ENCODE results near the gene THSD7A.

THSD7A gene

DNA sequence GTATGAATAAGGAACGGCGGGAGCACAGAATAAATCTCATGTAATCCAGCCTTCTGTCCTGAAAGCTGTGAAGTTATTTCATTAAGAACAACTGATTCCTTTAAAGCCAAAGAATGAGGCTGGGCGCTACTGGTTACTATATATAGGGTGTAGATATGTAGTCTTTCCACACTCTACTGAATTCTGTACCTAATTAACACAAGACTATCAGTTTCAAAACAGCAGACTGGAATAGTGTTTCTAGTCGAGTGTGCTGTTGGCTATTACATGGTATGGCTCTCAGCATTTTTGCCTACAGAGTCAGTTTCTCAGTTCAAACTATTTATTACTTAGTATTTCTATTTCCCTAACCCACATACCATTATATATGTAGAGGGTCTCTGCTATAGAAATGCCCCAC lies 163.3 kb downstream of the THSD7A start:
- no peaks in the 10 kb centered on the region for H3K36me3 ChIP-seq (ENCODE audit: control insufficient read depth in 2 of 2, insufficient read depth in 2 of 2, low read length in 2 of 2)
- H3K9me3 ChIP-seq (ENCODE audit: control insufficient read depth in 2 of 2, low read length in 2 of 2): no peaks in the 10 kb centered on the region
- H3K4me1 ChIP-seq (ENCODE audit: control insufficient read depth, insufficient read depth, low read length): no peaks in the 10 kb centered on the region
- H3K4me3 ChIP-seq (ENCODE audit: low read length in 2 of 2): no peak overlapping the region
- H3K27ac ChIP-seq (ENCODE audit: low read length): no peak overlapping the region
- no peak overlapping the region for H3K9ac ChIP-seq (ENCODE audit: low read length in 2 of 2)
- no peaks in the 10 kb centered on the region for H3K27me3 ChIP-seq (ENCODE audit: control insufficient read depth in 1 of 2, insufficient read depth in 2 of 2, low read length in 2 of 2)

DNA sequence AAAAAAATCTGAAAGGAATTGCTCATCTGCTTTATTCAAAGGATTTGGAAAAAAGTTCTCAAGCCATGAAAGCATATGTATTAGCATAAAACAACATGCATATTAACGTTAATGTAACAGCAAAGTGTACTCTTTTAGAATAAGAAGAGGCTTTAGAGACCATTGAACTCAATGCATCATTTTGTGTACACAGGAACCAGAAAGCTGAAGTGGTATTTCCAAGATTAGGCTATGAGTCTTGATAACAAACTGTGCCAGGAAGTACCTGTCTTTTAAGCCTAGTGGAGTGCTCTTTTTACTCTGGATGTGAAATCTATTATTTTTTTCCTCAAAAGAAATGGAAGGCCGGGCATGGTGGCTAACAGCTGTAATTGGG lies 164.2 kb downstream of the THSD7A start:
- Histone ChIP-seq H3K4me1 (ENCODE audit: control insufficient read depth, insufficient read depth, low read length) (no peaks in the 10 kb centered on the region), H3K36me3 (ENCODE audit: control insufficient read depth in 2 of 2, insufficient read depth in 2 of 2, low read length in 2 of 2) (no peaks in the 10 kb centered on the region), H3K27me3 (ENCODE audit: control insufficient read depth in 1 of 2, insufficient read depth in 2 of 2, low read length in 2 of 2) (no peaks in the 10 kb centered on the region), H3K9ac (ENCODE audit: low read length in 2 of 2) (no peak overlapping the region), H3K9me3 (ENCODE audit: control insufficient read depth in 2 of 2, low read length in 2 of 2) (no peaks in the 10 kb centered on the region), H3K4me3 (ENCODE audit: low read length in 2 of 2) (no peak overlapping the region), H3K27ac (ENCODE audit: low read length) (no peak overlapping the region)

GRCh38 chr7:11667071-11667809 lies 164.8 kb downstream of the THSD7A start:
- H3K4me3 ChIP-seq (ENCODE audit: low read length in 2 of 2): no peak overlapping the region
- H3K4me1 ChIP-seq (ENCODE audit: control insufficient read depth, insufficient read depth, low read length): no peaks in the 10 kb centered on the region
- H3K9ac ChIP-seq (ENCODE audit: low read length in 2 of 2): no peak overlapping the region
- no peaks in the 10 kb centered on the region for H3K27me3 ChIP-seq (ENCODE audit: control insufficient read depth in 1 of 2, insufficient read depth in 2 of 2, low read length in 2 of 2)
- no peak overlapping the region for H3K27ac ChIP-seq (ENCODE audit: low read length)
- no peaks in the 10 kb centered on the region for H3K9me3 ChIP-seq (ENCODE audit: control insufficient read depth in 2 of 2, low read length in 2 of 2)
- no peaks in the 10 kb centered on the region for H3K36me3 ChIP-seq (ENCODE audit: control insufficient read depth in 2 of 2, insufficient read depth in 2 of 2, low read length in 2 of 2)

DNA sequence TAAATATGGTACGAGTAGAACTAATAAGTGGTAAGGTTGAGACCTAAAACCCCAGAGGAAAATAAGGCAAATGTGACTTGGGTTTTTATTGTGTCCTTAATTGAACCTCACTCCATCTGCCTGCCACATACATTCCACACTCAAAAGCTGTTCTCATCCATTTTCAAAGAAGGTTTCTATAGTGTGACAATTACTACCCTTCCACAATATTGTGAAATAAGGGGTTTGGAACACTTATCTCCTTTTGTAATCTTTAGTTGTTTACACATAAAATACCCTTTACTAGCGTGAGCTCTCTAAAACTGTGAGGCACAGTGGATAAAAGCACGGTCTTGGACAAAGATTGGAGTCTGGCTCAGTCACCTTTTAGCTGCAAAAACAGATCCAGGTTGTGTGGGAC lies 166.6 kb downstream of the THSD7A start:
- H3K27ac ChIP-seq (ENCODE audit: low read length): no peak overlapping the region
- H3K27me3 ChIP-seq (ENCODE audit: control insufficient read depth in 1 of 2, insufficient read depth in 2 of 2, low read length in 2 of 2): no peaks in the 10 kb centered on the region
- no peak overlapping the region for H3K9ac ChIP-seq (ENCODE audit: low read length in 2 of 2)
- H3K36me3 ChIP-seq (ENCODE audit: control insufficient read depth in 2 of 2, insufficient read depth in 2 of 2, low read length in 2 of 2): no peaks in the 10 kb centered on the region
- H3K4me3 ChIP-seq (ENCODE audit: low read length in 2 of 2): no peak overlapping the region
- H3K9me3 ChIP-seq (ENCODE audit: control insufficient read depth in 2 of 2, low read length in 2 of 2): no peaks in the 10 kb centered on the region
- H3K4me1 ChIP-seq (ENCODE audit: control insufficient read depth, insufficient read depth, low read length): no peaks in the 10 kb centered on the region

GRCh38 chr7:11655642-11656041 lies 176.4 kb downstream of the THSD7A start:
- Histone ChIP-seq H3K9me3 (ENCODE audit: control insufficient read depth in 2 of 2, low read length in 2 of 2) (no peaks in the 10 kb centered on the region), H3K27ac (ENCODE audit: low read length) (no peak overlapping the region)

DNA sequence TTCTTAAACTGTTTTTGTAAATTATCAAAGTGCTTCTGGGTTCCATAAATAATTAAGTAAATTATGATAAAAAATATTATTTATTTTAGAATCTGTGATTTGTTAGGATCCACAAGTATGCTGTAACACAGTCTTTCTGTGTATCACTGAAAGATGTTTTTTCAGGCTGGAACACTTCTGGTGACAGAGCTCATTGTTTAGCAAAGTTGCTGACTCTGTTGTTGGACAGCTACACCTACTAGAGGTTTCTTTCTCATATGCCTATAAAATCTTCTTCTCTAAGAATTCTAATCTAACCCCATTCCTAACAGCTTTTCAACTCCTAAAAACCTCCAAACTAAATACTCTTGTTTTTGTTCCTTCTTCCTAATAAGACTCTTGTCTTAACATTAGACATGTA lies 176.8 kb downstream of the THSD7A start:
- Histone ChIP-seq H3K9ac (ENCODE audit: low read length in 2 of 2) (no peak overlapping the region), H3K36me3 (ENCODE audit: control insufficient read depth in 2 of 2, insufficient read depth in 2 of 2, low read length in 2 of 2) (no peaks in the 10 kb centered on the region), H3K9me3 (ENCODE audit: control insufficient read depth in 2 of 2, low read length in 2 of 2) (no peaks in the 10 kb centered on the region), H3K4me1 (ENCODE audit: control insufficient read depth, insufficient read depth, low read length) (no peaks in the 10 kb centered on the region), H3K27ac (ENCODE audit: low read length) (no peak overlapping the region), H3K4me3 (ENCODE audit: low read length in 2 of 2) (no peak overlapping the region), H3K27me3 (ENCODE audit: control insufficient read depth in 1 of 2, insufficient read depth in 2 of 2, low read length in 2 of 2) (no peaks in the 10 kb centered on the region)

More at GRCh38 chr7:11655642-11656041, 176.4 kb downstream of the THSD7A start:
- no peaks in the 10 kb centered on the region for H3K4me1 ChIP-seq (ENCODE audit: control insufficient read depth, insufficient read depth, low read length)
- no peaks in the 10 kb centered on the region for H3K27me3 ChIP-seq (ENCODE audit: control insufficient read depth in 1 of 2, insufficient read depth in 2 of 2, low read length in 2 of 2)
- no peak overlapping the region for H3K9ac ChIP-seq (ENCODE audit: low read length in 2 of 2)
- no peak overlapping the region for H3K4me3 ChIP-seq (ENCODE audit: low read length in 2 of 2)
- no peaks in the 10 kb centered on the region for H3K36me3 ChIP-seq (ENCODE audit: control insufficient read depth in 2 of 2, insufficient read depth in 2 of 2, low read length in 2 of 2)

- no peaks in the 10 kb centered on the region for H3K27me3 ChIP-seq (ENCODE audit: control insufficient read depth in 1 of 2, insufficient read depth in 2 of 2, low read length in 2 of 2)
- no peak overlapping the region for H3K27ac ChIP-seq (ENCODE audit: low read length)
- H3K9ac ChIP-seq (ENCODE audit: low read length in 2 of 2): no peak overlapping the region
- no peaks in the 10 kb centered on the region for H3K4me1 ChIP-seq (ENCODE audit: control insufficient read depth, insufficient read depth, low read length)
- H3K4me3 ChIP-seq (ENCODE audit: low read length in 2 of 2): no peak overlapping the region
- no peaks in the 10 kb centered on the region for H3K9me3 ChIP-seq (ENCODE audit: control insufficient read depth in 2 of 2, low read length in 2 of 2)
- H3K36me3 ChIP-seq (ENCODE audit: control insufficient read depth in 2 of 2, insufficient read depth in 2 of 2, low read length in 2 of 2): no peaks in the 10 kb centered on the region
These were observed 181.5 kb downstream of the THSD7A start for GRCh38 chr7:11650500-11650899.

GRCh38 chr7:11650030-11650429 lies 182.0 kb downstream of the THSD7A start:
- no peaks in the 10 kb centered on the region for H3K4me1 ChIP-seq (ENCODE audit: control insufficient read depth, insufficient read depth, low read length)
- H3K36me3 ChIP-seq (ENCODE audit: control insufficient read depth in 2 of 2, insufficient read depth in 2 of 2, low read length in 2 of 2): no peaks in the 10 kb centered on the region
- H3K9me3 ChIP-seq (ENCODE audit: control insufficient read depth in 2 of 2, low read length in 2 of 2): no peaks in the 10 kb centered on the region

GRCh38 chr7:11648980-11649379 lies 183.0 kb downstream of the THSD7A start:
- Histone ChIP-seq H3K27me3 (ENCODE audit: control insufficient read depth in 1 of 2, insufficient read depth in 2 of 2, low read length in 2 of 2) (no peaks in the 10 kb centered on the region), H3K27ac (ENCODE audit: low read length) (no peak overlapping the region), H3K36me3 (ENCODE audit: control insufficient read depth in 2 of 2, insufficient read depth in 2 of 2, low read length in 2 of 2) (no peaks in the 10 kb centered on the region), H3K9ac (ENCODE audit: low read length in 2 of 2) (no peak overlapping the region), H3K4me1 (ENCODE audit: control insufficient read depth, insufficient read depth, low read length) (no peaks in the 10 kb centered on the region), H3K4me3 (ENCODE audit: low read length in 2 of 2) (no peak overlapping the region), H3K9me3 (ENCODE audit: control insufficient read depth in 2 of 2, low read length in 2 of 2) (no peaks in the 10 kb centered on the region)

More at GRCh38 chr7:11650030-11650429, 182.0 kb downstream of the THSD7A start:
- no peak overlapping the region for H3K4me3 ChIP-seq (ENCODE audit: low read length in 2 of 2)
- no peak overlapping the region for H3K9ac ChIP-seq (ENCODE audit: low read length in 2 of 2)
- H3K27me3 ChIP-seq (ENCODE audit: control insufficient read depth in 1 of 2, insufficient read depth in 2 of 2, low read length in 2 of 2): no peaks in the 10 kb centered on the region
- no peak overlapping the region for H3K27ac ChIP-seq (ENCODE audit: low read length)

DNA sequence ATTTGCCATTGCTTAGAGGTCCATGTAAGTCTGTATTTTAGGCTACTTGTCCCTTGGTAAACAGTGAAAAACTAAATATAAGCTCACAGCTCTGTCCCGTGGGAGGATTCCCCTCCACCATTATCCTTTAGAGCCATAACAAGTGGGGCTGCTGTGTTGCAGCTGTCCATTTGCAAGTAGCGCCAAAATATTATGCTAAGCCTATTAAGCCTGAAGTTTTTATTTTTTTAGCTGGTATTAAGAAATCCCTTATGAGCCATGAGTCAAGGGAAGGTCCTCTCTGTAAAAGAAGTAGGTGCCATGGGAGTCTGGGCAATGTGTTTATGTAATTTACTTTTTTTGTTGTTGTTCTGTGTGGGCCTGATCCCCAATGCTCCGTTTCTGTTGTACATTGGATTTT lies 183.9 kb downstream of the THSD7A start:
- no peaks in the 10 kb centered on the region for H3K27me3 ChIP-seq (ENCODE audit: control insufficient read depth in 1 of 2, insufficient read depth in 2 of 2, low read length in 2 of 2)
- H3K27ac ChIP-seq (ENCODE audit: low read length): no peak overlapping the region
- no peak overlapping the region for H3K4me3 ChIP-seq (ENCODE audit: low read length in 2 of 2)
- no peak overlapping the region for H3K9ac ChIP-seq (ENCODE audit: low read length in 2 of 2)
- H3K9me3 ChIP-seq (ENCODE audit: control insufficient read depth in 2 of 2, low read length in 2 of 2): no peaks in the 10 kb centered on the region
- no peaks in the 10 kb centered on the region for H3K4me1 ChIP-seq (ENCODE audit: control insufficient read depth, insufficient read depth, low read length)
- H3K36me3 ChIP-seq (ENCODE audit: control insufficient read depth in 2 of 2, insufficient read depth in 2 of 2, low read length in 2 of 2): no peaks in the 10 kb centered on the region

DNA sequence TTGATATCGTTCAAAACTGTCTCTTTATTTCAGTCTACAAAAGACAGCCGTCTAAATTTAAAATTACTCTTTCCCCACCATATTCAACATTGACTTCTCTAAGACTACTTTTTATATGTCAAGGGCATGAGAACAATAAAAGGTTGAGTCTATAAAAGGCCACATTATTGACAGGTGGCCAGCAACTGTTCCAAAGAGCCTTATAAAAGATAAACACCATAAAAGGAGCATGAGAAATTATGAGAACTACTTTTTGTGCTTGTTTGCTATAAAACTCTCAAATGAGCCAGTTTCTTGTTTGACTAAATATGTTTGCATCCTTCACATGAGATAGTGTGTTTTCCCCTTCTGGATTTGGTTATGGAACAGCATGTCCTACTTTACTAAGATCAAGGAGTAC lies 189.2 kb downstream of the THSD7A start:
- Histone ChIP-seq H3K9ac (ENCODE audit: low read length in 2 of 2) (no peak overlapping the region), H3K36me3 (ENCODE audit: control insufficient read depth in 2 of 2, insufficient read depth in 2 of 2, low read length in 2 of 2) (no peaks in the 10 kb centered on the region), H3K27me3 (ENCODE audit: control insufficient read depth in 1 of 2, insufficient read depth in 2 of 2, low read length in 2 of 2) (no peaks in the 10 kb centered on the region), H3K4me1 (ENCODE audit: control insufficient read depth, insufficient read depth, low read length) (no peaks in the 10 kb centered on the region), H3K27ac (ENCODE audit: low read length) (no peak overlapping the region), H3K4me3 (ENCODE audit: low read length in 2 of 2) (no peak overlapping the region), H3K9me3 (ENCODE audit: control insufficient read depth in 2 of 2, low read length in 2 of 2) (no peaks in the 10 kb centered on the region)
